Neural cell (in vitro differentiated cells): ENCODE data around the gene SPG11. TPM values are rescaled to one million over a fixed set of nuclear protein-coding genes. Genes with fewer than 3 reads are reported as not detected.

Experiments used
- H2AFZ ChIP-seq: fragments of 200-600, 300-800 bp; sonication (generic), shearing (Covaris generic); 2 replicates; pipeline ENCODE4 v1.6.0; 2014; ENCODE audit warnings: low read depth, mild to moderate bottlenecking, antibody characterized with exemption, low read length, moderate library complexity
- H3F3A ChIP-seq: fragments of 200-600 bp; shearing (Covaris generic); 2 replicates; pipeline ENCODE4 v1.6.1; 2016; ENCODE audit warnings: mild to moderate bottlenecking, moderate library complexity, mixed read lengths, antibody characterized with exemption, low read length; ENCODE audit not compliant: insufficient read depth, poor library complexity, severe bottlenecking
- H3K27ac ChIP-seq: fragments of 200-600, 300-800 bp; sonication (generic), shearing (Covaris generic); 2 replicates; pipeline ENCODE4 v1.5.1; 2014; ENCODE audit warnings: mild to moderate bottlenecking, low read length, moderate library complexity
- H3K27me3 ChIP-seq: fragments of 300-800, 200-600 bp; sonication (generic), shearing (Covaris generic); 2 replicates; pipeline ENCODE4 v1.6.0; 2014; ENCODE audit warnings: mild to moderate bottlenecking, low read depth, low read length, moderate library complexity; ENCODE audit not compliant: insufficient read depth
- H3K36me3 ChIP-seq: fragments of 300-800, 200-600 bp; sonication (generic), shearing (Covaris generic); 2 replicates; pipeline ENCODE4 v1.5.1; 2014; ENCODE audit warnings: mild to moderate bottlenecking, antibody characterized with exemption, low read length, moderate library complexity; ENCODE audit not compliant: insufficient read depth
- H3K4me2 ChIP-seq: fragments of 300-800, 200-600 bp; sonication (generic), shearing (Covaris generic); 2 replicates; pipeline ENCODE4 v1.6.0; 2014; ENCODE audit warnings: mild to moderate bottlenecking, low read length
- H3K4me3 ChIP-seq: fragments of 300-800, 200-600 bp; sonication (generic), shearing (Covaris generic); 2 replicates; pipeline ENCODE4 v1.5.1; 2014; ENCODE audit warnings: mild to moderate bottlenecking, low read length, moderate library complexity
- H3K79me2 ChIP-seq: fragments of 200-600 bp; shearing (Covaris generic); replicated peaks from 2 replicates; pipeline ENCODE4 v1.6.0; 2014; ENCODE audit warnings: mild to moderate bottlenecking, low read length, moderate library complexity; ENCODE audit not compliant: insufficient read depth
- H3K9ac ChIP-seq: fragments of 300-800, 200-600 bp; sonication (generic), shearing (Covaris generic); 2 replicates; pipeline ENCODE4 v1.6.1; 2016; ENCODE audit warnings: mild to moderate bottlenecking, low read length, mixed read lengths
- H3K9me2 ChIP-seq: fragments of 200-600 bp; shearing (Covaris generic); 2 replicates; pipeline ENCODE4 v1.6.1; 2016; ENCODE audit warnings: mild to moderate bottlenecking, low read length, mixed read lengths; ENCODE audit not compliant: insufficient read depth
- H3K9me3 ChIP-seq: fragments of 200-600, 300-800 bp; sonication (generic), shearing (Covaris generic); 2 replicates; pipeline ENCODE4 v1.6.1; 2016; ENCODE audit warnings: mild to moderate bottlenecking, mixed run types, low read length, moderate library complexity, mixed read lengths
- H4K20me1 ChIP-seq: fragments of 200-600 bp; shearing (Covaris generic); 2 replicates; pipeline ENCODE4 v1.6.1; 2016; ENCODE audit warnings: mild to moderate bottlenecking, mixed run types; ENCODE audit not compliant: insufficient read depth
- CTCF ChIP-seq: fragments of 450-650 bp; IDR thresholded peaks from 2 replicates; pipeline ENCODE4 v1.5.1; 2014; ENCODE audit warnings: antibody characterized with exemption, mild to moderate bottlenecking, moderate library complexity; ENCODE audit not compliant: poor library complexity, severe bottlenecking
- EP300 ChIP-seq: fragments of 450-650 bp; conservative IDR thresholded peaks from 2 replicates; pipeline ENCODE4 v1.6.1; 2014; ENCODE audit warnings: antibody characterized with exemption, mild to moderate bottlenecking, moderate library complexity; ENCODE audit not compliant: poor library complexity, severe bottlenecking
- EZH2 ChIP-seq: fragments of 200-600, 300-800 bp; shearing (Covaris generic), sonication (generic); IDR thresholded peaks from 2 replicates; pipeline ENCODE4 v1.6.1; 2014; ENCODE audit warnings: antibody characterized with exemption, low read length, borderline replicate concordance, mild to moderate bottlenecking; ENCODE audit not compliant: insufficient read depth, poor library complexity, severe bottlenecking
- MXI1 ChIP-seq: fragments of 450-650 bp; conservative IDR thresholded peaks from 2 replicates; pipeline ENCODE4 v1.6.1; 2014; ENCODE audit warnings: antibody characterized with exemption, mild to moderate bottlenecking; ENCODE audit not compliant: poor library complexity, severe bottlenecking
- POLR2AphosphoS5 ChIP-seq: IDR thresholded peaks from 2 replicates; pipeline ENCODE4 v1.6.1; 2012
- RAD21 ChIP-seq: fragments of 450-650 bp; conservative IDR thresholded peaks from 2 replicates; pipeline ENCODE4 v1.6.1; 2014; ENCODE audit warnings: antibody characterized with exemption, mild to moderate bottlenecking, moderate library complexity
- REST ChIP-seq: IDR thresholded peaks from 2 replicates; pipeline ENCODE4 v1.6.1; 2012; ENCODE audit warnings: borderline replicate concordance
- SMC3 ChIP-seq: fragments of 450-650 bp; conservative IDR thresholded peaks from 2 replicates; pipeline ENCODE4 v1.6.1; 2014; ENCODE audit warnings: antibody characterized with exemption, mild to moderate bottlenecking, moderate library complexity; ENCODE audit not compliant: poor library complexity
- TAF1 ChIP-seq: IDR thresholded peaks from 2 replicates; pipeline ENCODE4 v1.6.1; 2012; ENCODE audit warnings: low read depth
- polyA plus RNA-seq: library from polyadenylated mRNA; depleted of rRNA; stranded (reverse); fragments of >200 nt; gene quantifications from 2 replicates; pipeline ENCODE4 v1.2.3, GENCODE V29; 2014

SPG11 gene
- polyA plus RNA-seq, 1 donor from 2014 or later = 52.2 TPM

GRCh38 chr15:44623178-44623577 lies 40.3 kb downstream of the SPG11 start:
- H3K9ac ChIP-seq = no peak overlapping the region
- no peaks in the 10 kb centered on the region for H3F3A ChIP-seq
- H3K27me3 ChIP-seq = no peaks in the 10 kb centered on the region
- no peak overlapping the region for H3K27ac ChIP-seq
- H2AFZ ChIP-seq = no peak overlapping the region
- H3K79me2 ChIP-seq = no peaks in the 10 kb centered on the region
- TF ChIP-seq EP300 (no peak), MXI1 (no peak), EZH2 (no peak), TAF1 (no peak), POLR2AphosphoS5 (no peak), SMC3 (no peak), CTCF (no peak), RAD21 (no peak), REST (no peak)
- H3K36me3 ChIP-seq = no peaks in the 10 kb centered on the region
- H3K9me3 ChIP-seq = no peaks in the 10 kb centered on the region
- H3K4me2 ChIP-seq = no peak overlapping the region
- H3K9me2 ChIP-seq = no peaks in the 10 kb centered on the region
- H4K20me1 ChIP-seq = no peaks in the 10 kb centered on the region
- no peak overlapping the region for H3K4me3 ChIP-seq

- no peak for TF ChIP-seq EZH2
- Histone ChIP-seq H3K9ac (no peak overlapping the region), H3K27ac (no peak overlapping the region), H3K4me2 (no peak overlapping the region), H3K27me3 (no peaks in the 10 kb centered on the region), H4K20me1 (no peaks in the 10 kb centered on the region), H3K9me3 (no peaks in the 10 kb centered on the region), H3K79me2 (no peaks in the 10 kb centered on the region), H2AFZ (no peak overlapping the region), H3K4me3 (no peak overlapping the region), H3K36me3 (no peaks in the 10 kb centered on the region), H3F3A (no peaks in the 10 kb centered on the region), H3K9me2 (no peaks in the 10 kb centered on the region)
These were observed 43.4 kb downstream of the SPG11 start for GRCh38 chr15:44620081-44620480.

GRCh38 chr15:44616974-44617373 lies 46.5 kb downstream of the SPG11 start:
- Histone ChIP-seq H4K20me1 (no peaks in the 10 kb centered on the region), H3K27me3 (no peaks in the 10 kb centered on the region), H3K36me3 (no peaks in the 10 kb centered on the region), H3K9me3 (no peaks in the 10 kb centered on the region), H3K79me2 (no peaks in the 10 kb centered on the region), H2AFZ (no peak overlapping the region), H3K4me2 (no peak overlapping the region), H3F3A (no peaks in the 10 kb centered on the region), H3K9ac (no peak overlapping the region), H3K27ac (no peak overlapping the region), H3K9me2 (no peaks in the 10 kb centered on the region), H3K4me3 (no peak overlapping the region)
- no peak for TF ChIP-seq MXI1
- no peak for TF ChIP-seq RAD21
- TF ChIP-seq REST = no peak
- TF ChIP-seq EZH2 = no peak
- no peak for TF ChIP-seq CTCF
- no peak for TF ChIP-seq SMC3
- TF ChIP-seq TAF1 = no peak
- TF ChIP-seq EP300 = no peak
- TF ChIP-seq POLR2AphosphoS5 = no peak
